ENCODE results near the gene MYOC.
"Not testable (repeated sequence)": the region's sequence is repeated elsewhere in the genome, so short reads cannot be mapped to it uniquely, and the experiment has no call there.

The MYOC gene

DNA sequence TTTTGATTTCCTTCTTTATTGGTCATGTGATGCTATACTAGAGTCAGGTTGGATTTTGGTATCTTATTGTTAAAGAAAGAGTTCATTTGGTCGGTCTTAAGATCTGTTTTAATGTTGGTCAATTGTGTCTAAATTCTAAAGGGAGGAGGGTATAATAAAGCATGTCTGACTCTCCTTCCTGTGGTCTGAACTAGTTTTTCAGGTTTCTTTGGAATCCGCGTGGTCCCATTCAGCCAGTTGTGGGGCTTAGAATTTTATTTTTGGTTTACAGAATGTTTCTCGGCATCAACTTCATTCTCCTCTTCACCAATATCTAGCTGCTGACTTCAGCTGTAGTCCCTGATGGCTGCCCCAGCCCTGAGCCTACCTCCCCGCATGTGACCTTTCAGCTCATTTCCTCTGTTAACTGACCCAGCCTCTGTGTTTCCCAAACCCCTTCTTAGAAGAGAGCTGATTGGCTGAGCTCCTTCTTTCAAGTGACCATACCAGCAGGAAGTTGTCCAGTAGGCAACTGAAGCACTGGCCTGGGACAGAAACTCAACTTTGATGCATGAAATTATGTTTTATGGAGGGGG is 8.7 kb upstream of the MYOC start:
- no peak overlapping the region for H2AFZ ChIP-seq
- no peaks in the 10 kb centered on the region for H3K4me1 ChIP-seq

DNA sequence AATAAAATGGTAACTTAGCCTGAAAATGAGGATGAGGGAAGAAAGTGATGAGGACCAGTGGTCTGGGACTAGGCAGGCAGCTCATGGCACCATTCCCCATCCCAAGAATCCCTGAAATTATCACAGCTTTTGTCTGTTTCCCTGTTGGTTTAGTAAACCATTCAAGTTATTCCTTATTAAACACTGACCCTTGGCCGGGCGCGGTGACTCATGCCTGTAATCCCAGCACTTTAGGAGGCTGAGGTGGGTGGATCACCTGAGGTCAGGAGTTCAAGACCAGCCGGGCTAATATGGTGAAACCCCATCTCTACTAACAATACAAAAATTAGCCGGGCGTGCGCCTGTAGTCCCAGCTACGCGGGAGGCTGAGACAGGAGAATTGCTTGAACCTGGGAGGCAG is 3.7 kb upstream of the MYOC start:
- not testable (repeated sequence) for H3K4me3 ChIP-seq (ENCODE audit: low read depth, low read length); H3K4me2 ChIP-seq (ENCODE audit: low read length); H3K27ac ChIP-seq; H3K4me1 ChIP-seq; H3K9ac ChIP-seq; H3K27me3 ChIP-seq (ENCODE audit: control insufficient read depth, insufficient read depth, low read length); H3K36me3 ChIP-seq (ENCODE audit: control insufficient read depth, insufficient read depth, low read length); H3K9me3 ChIP-seq (ENCODE audit: control insufficient read depth, low read length); H2AFZ ChIP-seq; H3K79me2 ChIP-seq

More for the DNA sequence above, 8.7 kb upstream of the MYOC start:
- no peak overlapping the region for H3K4me3 ChIP-seq (ENCODE audit: low read depth, low read length)
- no peaks in the 10 kb centered on the region for H3K27me3 ChIP-seq (ENCODE audit: control insufficient read depth, insufficient read depth, low read length)
- no peak overlapping the region for H3K9ac ChIP-seq
- no peak overlapping the region for H3K4me2 ChIP-seq (ENCODE audit: low read length)
- H3K79me2 ChIP-seq, result no peaks in the 10 kb centered on the region
- no peak overlapping the region for H3K27ac ChIP-seq
- no peaks in the 10 kb centered on the region for H3K9me3 ChIP-seq (ENCODE audit: control insufficient read depth, low read length)
- TF ChIP-seq, protein P1, sequence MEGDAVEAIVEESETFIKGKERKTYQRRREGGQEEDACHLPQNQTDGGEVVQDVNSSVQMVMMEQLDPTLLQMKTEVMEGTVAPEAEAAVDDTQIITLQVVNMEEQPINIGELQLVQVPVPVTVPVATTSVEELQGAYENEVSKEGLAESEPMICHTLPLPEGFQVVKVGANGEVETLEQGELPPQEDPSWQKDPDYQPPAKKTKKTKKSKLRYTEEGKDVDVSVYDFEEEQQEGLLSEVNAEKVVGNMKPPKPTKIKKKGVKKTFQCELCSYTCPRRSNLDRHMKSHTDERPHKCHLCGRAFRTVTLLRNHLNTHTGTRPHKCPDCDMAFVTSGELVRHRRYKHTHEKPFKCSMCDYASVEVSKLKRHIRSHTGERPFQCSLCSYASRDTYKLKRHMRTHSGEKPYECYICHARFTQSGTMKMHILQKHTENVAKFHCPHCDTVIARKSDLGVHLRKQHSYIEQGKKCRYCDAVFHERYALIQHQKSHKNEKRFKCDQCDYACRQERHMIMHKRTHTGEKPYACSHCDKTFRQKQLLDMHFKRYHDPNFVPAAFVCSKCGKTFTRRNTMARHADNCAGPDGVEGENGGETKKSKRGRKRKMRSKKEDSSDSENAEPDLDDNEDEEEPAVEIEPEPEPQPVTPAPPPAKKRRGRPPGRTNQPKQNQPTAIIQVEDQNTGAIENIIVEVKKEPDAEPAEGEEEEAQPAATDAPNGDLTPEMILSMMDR (IDR thresholded peaks at IDR 0.05), result no peak
- H3K36me3 ChIP-seq (ENCODE audit: control insufficient read depth, insufficient read depth, low read length), result no peaks in the 10 kb centered on the region

DNA sequence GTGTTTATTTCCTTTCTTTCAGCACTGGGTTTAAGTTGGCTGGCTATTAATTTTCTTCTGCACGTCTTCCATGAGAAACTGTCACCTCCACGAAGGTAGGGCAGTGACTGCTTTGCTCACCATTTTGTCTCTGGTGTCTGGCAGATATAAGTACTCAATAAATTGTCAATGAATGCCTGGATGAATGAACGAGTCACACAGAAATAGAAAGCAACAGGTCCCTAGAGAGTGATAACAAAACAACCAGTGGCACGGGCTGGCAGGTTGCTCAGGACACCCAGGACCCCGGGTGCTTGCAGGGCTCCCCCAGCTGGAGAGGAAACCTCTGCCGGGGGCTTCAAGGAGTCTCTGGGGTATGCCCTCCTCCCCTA is 3.2 kb upstream of the MYOC start:
- H3K9me3 ChIP-seq (ENCODE audit: control insufficient read depth, low read length), result no peaks in the 10 kb centered on the region
- peak overlapping the region; percentile 56 for H3K27ac ChIP-seq
- no peak overlapping the region for H2AFZ ChIP-seq
- H3K4me1 ChIP-seq, result no peaks in the 10 kb centered on the region
- H3K79me2 ChIP-seq, result no peaks in the 10 kb centered on the region
- H3K36me3 ChIP-seq (ENCODE audit: control insufficient read depth, insufficient read depth, low read length), result no peaks in the 10 kb centered on the region
- no peaks in the 10 kb centered on the region for H3K27me3 ChIP-seq (ENCODE audit: control insufficient read depth, insufficient read depth, low read length)
- H3K9ac ChIP-seq, result no peak overlapping the region
- no peak overlapping the region for H3K4me2 ChIP-seq (ENCODE audit: low read length)
- no peak overlapping the region for H3K4me3 ChIP-seq (ENCODE audit: low read depth, low read length)
- TF ChIP-seq, protein P1 (IDR thresholded peaks at IDR 0.05), result no peak

DNA sequence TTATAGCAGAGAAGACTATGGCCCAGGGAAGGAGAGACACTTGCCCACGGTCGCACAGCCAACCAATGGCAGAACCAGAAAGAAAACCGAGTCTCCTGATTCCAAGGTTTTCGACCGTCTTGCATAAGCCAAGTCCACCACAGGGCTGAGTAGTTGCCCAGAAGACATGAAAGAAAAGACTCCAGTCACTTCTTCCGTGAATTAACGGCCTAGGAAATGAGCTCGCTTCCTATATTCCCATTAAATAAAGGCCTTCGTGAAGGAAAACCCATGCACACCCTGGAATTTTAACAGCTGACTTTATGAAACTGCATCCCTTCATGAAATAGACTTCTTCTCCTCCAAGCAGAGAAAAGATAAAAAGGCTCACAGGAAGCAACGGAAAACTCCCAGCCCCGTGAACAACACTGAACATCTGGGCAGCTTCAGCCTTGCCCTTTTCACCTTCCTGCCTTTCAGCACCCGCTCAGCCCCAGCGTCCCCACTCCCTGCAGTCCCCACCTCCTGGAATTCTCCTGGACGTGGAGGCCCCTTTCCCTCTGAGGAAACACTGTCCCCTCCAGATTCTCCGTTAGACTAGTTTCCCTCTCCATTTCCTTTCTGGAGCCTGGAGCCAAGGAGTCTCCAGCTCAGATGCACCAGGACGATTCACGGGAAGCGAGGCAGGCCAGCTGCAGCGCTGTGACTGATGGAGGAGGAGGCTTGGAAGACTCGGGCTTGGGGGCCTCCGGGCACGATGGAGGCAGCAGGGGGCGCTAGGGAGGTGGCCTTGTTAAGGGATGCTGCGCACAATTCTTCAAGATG is 2.7 kb upstream of the MYOC start:
- peak overlapping the region; percentile 56 for H3K27ac ChIP-seq
- H3K4me1 ChIP-seq, result no peaks in the 10 kb centered on the region
- no peaks in the 10 kb centered on the region for H3K36me3 ChIP-seq (ENCODE audit: control insufficient read depth, insufficient read depth, low read length)
- H3K9me3 ChIP-seq (ENCODE audit: control insufficient read depth, low read length), result no peaks in the 10 kb centered on the region
- no peak overlapping the region for H3K4me3 ChIP-seq (ENCODE audit: low read depth, low read length)
- TF ChIP-seq, protein P1 (IDR thresholded peaks at IDR 0.05), result peak; percentile 35
- H2AFZ ChIP-seq, result peak overlapping the region; percentile 60
- H3K79me2 ChIP-seq, result no peaks in the 10 kb centered on the region
- no peak overlapping the region for H3K4me2 ChIP-seq (ENCODE audit: low read length)
- no peak overlapping the region for H3K9ac ChIP-seq
- no peaks in the 10 kb centered on the region for H3K27me3 ChIP-seq (ENCODE audit: control insufficient read depth, insufficient read depth, low read length)

DNA sequence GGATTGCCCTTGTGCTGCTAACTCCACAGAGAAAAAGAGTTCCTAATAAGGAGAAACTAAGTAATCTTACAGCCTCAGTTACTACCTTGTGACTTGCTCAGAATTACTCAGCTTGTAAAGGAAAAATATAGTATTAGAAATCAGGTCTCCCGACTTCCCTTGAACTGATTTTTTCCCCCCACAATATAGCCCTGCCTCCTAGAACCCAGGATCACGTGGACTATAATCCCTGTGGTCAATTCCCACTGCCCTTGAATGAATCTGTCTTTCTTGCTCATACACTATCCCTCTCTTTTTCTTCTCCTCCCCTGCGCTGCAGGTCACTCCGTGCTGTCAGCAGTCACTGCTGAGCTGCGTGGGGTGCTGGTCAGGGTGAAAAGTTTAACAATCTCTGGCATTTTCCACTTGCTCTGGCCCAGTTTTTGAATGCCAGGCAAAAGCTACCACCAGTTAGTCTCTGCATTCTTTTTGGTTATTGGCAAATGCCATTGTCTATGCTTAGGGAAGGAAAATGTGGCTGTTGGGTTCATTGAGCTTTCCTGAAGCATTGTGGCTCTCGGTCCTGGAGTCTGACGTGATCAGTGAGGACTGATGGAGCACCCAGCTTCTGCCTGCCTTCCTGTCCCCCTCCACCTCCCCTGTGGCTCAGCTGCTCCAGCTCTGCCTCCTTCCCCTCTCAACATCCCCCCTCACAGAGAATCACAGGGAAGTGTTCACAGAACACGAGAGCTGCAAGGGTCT is 1.9 kb upstream of the MYOC start:
- Histone ChIP-seq H3K4me2 (ENCODE audit: low read length) (no peak overlapping the region), H3K27ac (peak overlapping the region; percentile 56), H3K36me3 (ENCODE audit: control insufficient read depth, insufficient read depth, low read length) (no peaks in the 10 kb centered on the region), H3K9me3 (ENCODE audit: control insufficient read depth, low read length) (no peaks in the 10 kb centered on the region), H3K79me2 (no peaks in the 10 kb centered on the region), H3K27me3 (ENCODE audit: control insufficient read depth, insufficient read depth, low read length) (no peaks in the 10 kb centered on the region), H2AFZ (peak overlapping the region; percentile 5), H3K9ac (no peak overlapping the region), H3K4me1 (no peaks in the 10 kb centered on the region), H3K4me3 (ENCODE audit: low read depth, low read length) (no peak overlapping the region)
- TF ChIP-seq, protein P1 (IDR thresholded peaks at IDR 0.05), result no peak
